ENCODE data around the gene CD81. TPM values are rescaled to one million over a fixed set of nuclear protein-coding genes. Genes with fewer than 3 reads are reported as not detected.

Gene CD81
- total RNA-seq, 3 donors from 2014 or later (not counting 1 experiment from before 2014, with no cell fraction given), result 263 to 292 (median 263) TPM

DNA sequence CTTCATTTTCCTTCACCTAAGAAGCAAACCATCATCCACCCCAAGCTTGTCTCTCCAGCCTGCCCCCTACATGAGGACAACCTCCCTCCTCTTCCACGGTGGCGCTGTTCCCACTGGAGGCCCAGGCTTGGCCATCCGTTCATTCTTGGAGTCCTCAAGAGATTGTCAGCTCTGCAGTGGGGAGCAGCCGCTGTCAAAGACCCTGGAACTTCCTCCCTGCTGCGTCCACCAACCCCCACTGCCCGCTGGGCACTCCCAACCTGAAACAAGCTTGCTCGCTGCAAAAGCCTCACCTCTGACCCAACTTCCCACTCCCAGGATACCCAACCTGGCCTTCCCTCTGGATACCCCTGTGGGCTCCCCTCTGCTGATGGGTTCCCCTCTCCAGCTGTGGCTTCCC, 10.4 kb upstream of the CD81 start:
- intact Hi-C loops (cut with micrococcal nuclease), result no loop called here
- no peak for DNase-seq
- H3K9me3 Mint-ChIP-seq, result no peaks in the 10 kb centered on the region
- H3K36me3 Mint-ChIP-seq, result no peaks in the 10 kb centered on the region
- peaks cover 0 to 13% of the 10 kb centered on the region in 2 donors for H3K27me3 Mint-ChIP-seq (ENCODE audit: low read depth in 2 of 2)
- Histone ChIP-seq H3K4me1 (ENCODE audit: control insufficient read depth, insufficient read depth, low read length) (no peaks in the 10 kb centered on the region), H3K36me3 (ENCODE audit: control insufficient read depth, insufficient read depth, low read length) (no peaks in the 10 kb centered on the region), H3K4me3 (ENCODE audit: low read length) (no peak overlapping the region), H3K9me3 (ENCODE audit: control insufficient read depth, insufficient read depth, low read length) (no peaks in the 10 kb centered on the region), H3K27ac (ENCODE audit: low read length) (no peak overlapping the region), H3K27me3 (ENCODE audit: control insufficient read depth, insufficient read depth, low read length) (no peaks in the 10 kb centered on the region)
- TF ChIP-seq, protein P1, sequence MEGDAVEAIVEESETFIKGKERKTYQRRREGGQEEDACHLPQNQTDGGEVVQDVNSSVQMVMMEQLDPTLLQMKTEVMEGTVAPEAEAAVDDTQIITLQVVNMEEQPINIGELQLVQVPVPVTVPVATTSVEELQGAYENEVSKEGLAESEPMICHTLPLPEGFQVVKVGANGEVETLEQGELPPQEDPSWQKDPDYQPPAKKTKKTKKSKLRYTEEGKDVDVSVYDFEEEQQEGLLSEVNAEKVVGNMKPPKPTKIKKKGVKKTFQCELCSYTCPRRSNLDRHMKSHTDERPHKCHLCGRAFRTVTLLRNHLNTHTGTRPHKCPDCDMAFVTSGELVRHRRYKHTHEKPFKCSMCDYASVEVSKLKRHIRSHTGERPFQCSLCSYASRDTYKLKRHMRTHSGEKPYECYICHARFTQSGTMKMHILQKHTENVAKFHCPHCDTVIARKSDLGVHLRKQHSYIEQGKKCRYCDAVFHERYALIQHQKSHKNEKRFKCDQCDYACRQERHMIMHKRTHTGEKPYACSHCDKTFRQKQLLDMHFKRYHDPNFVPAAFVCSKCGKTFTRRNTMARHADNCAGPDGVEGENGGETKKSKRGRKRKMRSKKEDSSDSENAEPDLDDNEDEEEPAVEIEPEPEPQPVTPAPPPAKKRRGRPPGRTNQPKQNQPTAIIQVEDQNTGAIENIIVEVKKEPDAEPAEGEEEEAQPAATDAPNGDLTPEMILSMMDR (IDR thresholded peaks at IDR 0.05), result no peak
- no peak for ATAC-seq
- WGBS (ENCODE audit: insufficient coverage), result 85% methylated on average over 7 of the region's 7 CpGs
- H3K4me3 Mint-ChIP-seq, result no peak overlapping the region
- H3K27ac Mint-ChIP-seq, result no peak overlapping the region
- peaks cover 0 to 4% of the 10 kb centered on the region in 2 donors for H3K4me1 Mint-ChIP-seq

DNA sequence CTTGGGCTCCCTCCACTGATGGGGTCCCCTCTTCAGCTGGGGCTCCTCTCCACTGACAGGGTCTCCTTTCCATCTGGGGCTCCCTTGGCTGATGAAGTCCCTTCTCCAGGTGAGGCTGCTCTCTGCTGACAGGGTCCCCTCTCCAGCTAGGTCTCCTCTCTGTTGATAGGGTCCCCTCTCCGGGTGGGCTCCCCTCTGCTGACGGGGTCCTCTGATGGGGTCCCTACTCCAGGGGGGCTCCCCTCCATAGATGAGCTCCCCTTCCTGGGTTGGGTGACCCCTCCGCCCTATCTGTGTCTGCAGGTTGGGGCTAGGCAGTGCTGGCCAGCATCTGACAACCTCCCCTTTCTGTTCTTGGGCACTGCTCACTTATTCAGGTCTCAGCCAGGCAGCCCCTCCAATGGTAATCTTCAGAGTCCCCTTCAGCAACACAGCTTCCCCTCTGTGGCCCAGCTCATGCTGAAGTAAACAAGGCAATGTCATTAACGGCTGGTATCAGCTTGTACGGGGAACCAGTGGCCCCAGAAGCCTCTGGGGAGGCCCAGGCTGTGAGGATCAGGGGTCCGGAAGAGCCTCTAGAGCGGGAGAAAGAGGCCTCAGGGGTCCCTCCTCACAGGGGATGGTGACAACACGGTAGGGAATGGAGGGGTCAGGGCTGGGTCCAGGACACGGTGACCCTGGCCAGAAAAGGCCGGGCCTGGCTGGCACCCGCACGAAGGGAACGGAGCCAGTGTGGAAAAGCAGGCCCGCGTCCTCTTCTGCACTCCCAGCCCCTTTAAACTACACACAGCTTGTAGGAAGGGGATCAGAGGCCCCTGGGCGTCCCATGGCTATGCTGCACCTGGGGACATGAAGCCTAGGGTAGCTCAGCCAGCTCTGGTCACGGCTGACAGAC, 9.6 kb upstream of the CD81 start:
- Histone ChIP-seq H3K4me1 (ENCODE audit: control insufficient read depth, insufficient read depth, low read length) (no peaks in the 10 kb centered on the region), H3K36me3 (ENCODE audit: control insufficient read depth, insufficient read depth, low read length) (no peaks in the 10 kb centered on the region), H3K27ac (ENCODE audit: low read length) (no peak overlapping the region), H3K27me3 (ENCODE audit: control insufficient read depth, insufficient read depth, low read length) (no peaks in the 10 kb centered on the region), H3K4me3 (ENCODE audit: low read length) (no peak overlapping the region), H3K9me3 (ENCODE audit: control insufficient read depth, insufficient read depth, low read length) (no peaks in the 10 kb centered on the region)
- no peak for ATAC-seq
- peaks cover 0 to 4% of the 10 kb centered on the region in 2 donors for H3K4me1 Mint-ChIP-seq
- peaks cover 0 to 13% of the 10 kb centered on the region in 2 donors for H3K27me3 Mint-ChIP-seq (ENCODE audit: low read depth in 2 of 2)
- no peaks in the 10 kb centered on the region for H3K36me3 Mint-ChIP-seq
- WGBS (ENCODE audit: insufficient coverage), result 83% methylated on average over 17 of the region's 17 CpGs
- intact Hi-C loops (cut with micrococcal nuclease), result no loop called here
- H3K4me3 Mint-ChIP-seq, result no peak overlapping the region
- H3K9me3 Mint-ChIP-seq, result no peaks in the 10 kb centered on the region
- no peak overlapping the region for H3K27ac Mint-ChIP-seq
- TF ChIP-seq, protein P1 (IDR thresholded peaks at IDR 0.05), result no peak
- DNase-seq, result no peak

DNA sequence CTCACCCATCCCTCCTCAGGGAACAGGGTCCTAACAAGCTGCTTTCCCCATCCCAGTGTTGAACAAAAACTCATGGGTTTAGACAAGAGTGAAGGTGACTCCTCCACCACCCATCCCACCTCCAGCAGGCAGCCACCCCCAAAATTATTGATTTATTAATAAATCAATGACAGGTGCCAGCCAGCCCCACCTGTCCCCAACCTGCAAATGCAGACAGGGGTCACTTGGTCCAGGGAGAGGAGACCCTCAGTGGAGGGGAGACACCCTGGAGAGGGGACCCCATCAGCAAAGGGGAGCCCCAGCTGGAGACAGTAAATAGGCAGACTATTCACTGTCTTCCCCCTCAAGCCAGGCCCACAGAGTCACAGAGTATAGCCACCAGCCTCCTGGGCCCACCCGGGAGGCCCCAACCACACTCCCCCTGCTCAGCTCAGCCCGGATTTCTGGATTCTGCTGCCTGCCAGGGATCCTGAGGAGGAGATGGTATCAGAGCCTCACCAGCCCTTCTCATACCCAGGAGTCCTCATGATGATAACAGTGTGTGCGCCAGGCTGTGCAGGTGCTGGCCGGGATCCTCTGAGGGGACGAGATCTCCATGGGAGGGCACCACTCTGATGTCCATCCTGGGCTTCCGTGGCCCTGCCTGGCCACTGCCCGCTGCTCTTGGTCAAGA, 8.8 kb upstream of the CD81 start:
- H3K4me1 ChIP-seq (ENCODE audit: control insufficient read depth, insufficient read depth, low read length), result no peaks in the 10 kb centered on the region
- Mint-ChIP-seq H3K9me3 (no peaks in the 10 kb centered on the region), H3K36me3 (no peaks in the 10 kb centered on the region), H3K27me3 (ENCODE audit: low read depth in 2 of 2) (peaks cover 0 to 13% of the 10 kb centered on the region in 2 donors), H3K4me3 (no peak overlapping the region), H3K27ac (no peak overlapping the region), H3K4me1 (peaks cover 0 to 4% of the 10 kb centered on the region in 2 donors)
- H3K27ac ChIP-seq (ENCODE audit: low read length), result no peak overlapping the region
- TF ChIP-seq, protein P1 (IDR thresholded peaks at IDR 0.05), result no peak
- ATAC-seq (no peak), DNase-seq (no peak)
- no peaks in the 10 kb centered on the region for H3K27me3 ChIP-seq (ENCODE audit: control insufficient read depth, insufficient read depth, low read length)
- no peak overlapping the region for H3K4me3 ChIP-seq (ENCODE audit: low read length)
- 89% methylated on average over 7 of the region's 7 CpGs for WGBS (ENCODE audit: insufficient coverage)
- intact Hi-C loops (cut with micrococcal nuclease), result no loop called here
- H3K36me3 ChIP-seq (ENCODE audit: control insufficient read depth, insufficient read depth, low read length), result no peaks in the 10 kb centered on the region
- no peaks in the 10 kb centered on the region for H3K9me3 ChIP-seq (ENCODE audit: control insufficient read depth, insufficient read depth, low read length)

Data from natural killer cell (primary cell).